Stomach (tissue), 4 donors: ENCODE results near the gene BORCS8.
"Not testable (repeated sequence)": the region's sequence is repeated elsewhere in the genome, so short reads cannot be mapped to it uniquely, and the experiment has no call there.

Experiments used
- EP300 ChIP-seq: sonication (generic); formaldehyde crosslinking; IDR thresholded peaks from one replicate; pipeline ENCODE4 v1.6.1; 2017; ENCODE audit warnings: antibody characterized with exemption
- POLR2A ChIP-seq, 4 donors: fragments of 450-650 bp; IDR thresholded peaks; one replicate each; pipeline ENCODE4 v1.6.1; 2016; ENCODE audit warnings: antibody characterized with exemption in 4 of 4, control low read depth in 2 of 4, mild to moderate bottlenecking in 1 of 4, moderate library complexity in 1 of 4
- POLR2AphosphoS5 ChIP-seq, 3 donors: sonication (generic); formaldehyde crosslinking; IDR thresholded peaks; one replicate each; pipeline ENCODE4 v1.6.1; 2016; ENCODE audit warnings: antibody characterized with exemption in 3 of 3
- TF ChIP-seq, protein P1 (sequence below), 7 experiments: fragments of 450-650 bp in 4 of 7; fragments of 200-600 bp in 3 of 7; sonication (generic) in 3 of 7; IDR thresholded peaks; one replicate each; pipeline ENCODE4 v1.5.1; 2016 to 2019; ENCODE audit warnings: antibody characterized with exemption in 7 of 7, control low read depth in 2 of 7, mild to moderate bottlenecking in 1 of 7

DNA sequence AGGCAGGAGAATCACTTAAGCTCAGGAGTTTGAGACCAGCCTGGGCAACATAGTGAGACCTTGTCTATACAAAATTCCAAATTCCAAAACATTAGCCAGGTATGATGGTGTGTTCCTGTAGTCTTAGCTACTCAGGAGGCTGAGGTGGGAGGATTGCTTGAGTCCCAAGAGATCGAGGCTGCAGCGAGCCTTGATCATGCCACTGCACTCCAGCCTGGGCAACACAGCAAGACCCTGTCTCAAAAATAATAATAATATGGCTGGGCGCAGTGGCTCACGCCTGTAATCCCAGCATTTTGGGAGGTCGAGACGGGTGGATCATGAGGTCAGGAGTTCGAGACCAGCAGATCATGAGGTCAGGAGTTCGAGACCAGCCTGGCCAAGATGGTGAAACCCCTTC is 29.0 kb upstream of the BORCS8 start:
- TF ChIP-seq, protein P1, sequence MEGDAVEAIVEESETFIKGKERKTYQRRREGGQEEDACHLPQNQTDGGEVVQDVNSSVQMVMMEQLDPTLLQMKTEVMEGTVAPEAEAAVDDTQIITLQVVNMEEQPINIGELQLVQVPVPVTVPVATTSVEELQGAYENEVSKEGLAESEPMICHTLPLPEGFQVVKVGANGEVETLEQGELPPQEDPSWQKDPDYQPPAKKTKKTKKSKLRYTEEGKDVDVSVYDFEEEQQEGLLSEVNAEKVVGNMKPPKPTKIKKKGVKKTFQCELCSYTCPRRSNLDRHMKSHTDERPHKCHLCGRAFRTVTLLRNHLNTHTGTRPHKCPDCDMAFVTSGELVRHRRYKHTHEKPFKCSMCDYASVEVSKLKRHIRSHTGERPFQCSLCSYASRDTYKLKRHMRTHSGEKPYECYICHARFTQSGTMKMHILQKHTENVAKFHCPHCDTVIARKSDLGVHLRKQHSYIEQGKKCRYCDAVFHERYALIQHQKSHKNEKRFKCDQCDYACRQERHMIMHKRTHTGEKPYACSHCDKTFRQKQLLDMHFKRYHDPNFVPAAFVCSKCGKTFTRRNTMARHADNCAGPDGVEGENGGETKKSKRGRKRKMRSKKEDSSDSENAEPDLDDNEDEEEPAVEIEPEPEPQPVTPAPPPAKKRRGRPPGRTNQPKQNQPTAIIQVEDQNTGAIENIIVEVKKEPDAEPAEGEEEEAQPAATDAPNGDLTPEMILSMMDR (IDR thresholded peaks at IDR 0.05), result not testable (repeated sequence)
- not testable (repeated sequence) for TF ChIP-seq EP300; POLR2A (IDR thresholded peaks at IDR 0.05); POLR2AphosphoS5 (IDR thresholded peaks at IDR 0.05)
